ENCODE data around the gene HRCT1. TPM values are rescaled to one million over a fixed set of nuclear protein-coding genes. Genes with fewer than 3 reads are reported as not detected.

The HRCT1 gene
- total RNA-seq, 1 experiment from 2014 or later = not detected

DNA sequence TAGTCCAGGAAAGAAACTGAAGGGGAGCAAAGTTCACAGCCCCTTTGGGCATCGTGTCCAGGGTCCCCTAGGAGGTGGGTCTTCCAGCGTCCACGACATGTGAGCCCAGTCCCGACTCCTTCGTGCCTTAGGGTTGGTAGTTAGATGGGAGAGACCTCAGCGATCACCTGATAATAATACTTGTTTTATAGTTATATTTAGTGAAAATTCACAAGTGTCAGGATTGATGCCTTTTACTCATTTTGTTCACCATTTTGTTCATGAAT lies 23.4 kb downstream of the HRCT1 start:
- no peak for DNase-seq
- H2AK5ac ChIP-seq (ENCODE audit: insufficient read length, low read length) = no peak overlapping the region
- H2BK12ac ChIP-seq (ENCODE audit: insufficient read length, low read depth, low read length) = no peak overlapping the region
- H3T11ph ChIP-seq (ENCODE audit: low read length) = no peak overlapping the region
- H3K4ac ChIP-seq (ENCODE audit: low read depth, low read length) = no peak overlapping the region
- no peak overlapping the region for H2BK20ac ChIP-seq (ENCODE audit: low read depth, low read length, poor library complexity, severe bottlenecking)
- H3K9ac ChIP-seq (ENCODE audit: extremely low read depth, insufficient read length, low read length) = no peak overlapping the region
- H3K4me1 Mint-ChIP-seq = no peaks in the 10 kb centered on the region; a peak in 1 of 4 replicates
- no peak overlapping the region for H4K5ac ChIP-seq (ENCODE audit: insufficient read length, low read depth, low read length)
- no peak overlapping the region for H3K4me2 ChIP-seq (ENCODE audit: insufficient read depth, insufficient read length, low read length)
- no peak overlapping the region for H3K27ac Mint-ChIP-seq
- H3K14ac ChIP-seq (ENCODE audit: insufficient read depth, low read length) = no peak overlapping the region
- no peak overlapping the region for H2AFZ ChIP-seq (ENCODE audit: low read length)
- no peak overlapping the region for H2BK15ac ChIP-seq (ENCODE audit: low read depth, low read length)
- H4K20me1 ChIP-seq (ENCODE audit: control insufficient read depth, insufficient read depth, insufficient read length) = no peaks in the 10 kb centered on the region
- no peaks in the 10 kb centered on the region for H3K23me2 ChIP-seq (ENCODE audit: insufficient read length, low read depth, low read length, poor library complexity, severe bottlenecking)
- H3K18ac ChIP-seq (ENCODE audit: insufficient read length, low read depth, low read length) = no peak overlapping the region
- no peak overlapping the region for H2BK120ac ChIP-seq (ENCODE audit: low read depth, low read length, poor library complexity, severe bottlenecking)
- no CpG with 5 or more reads among the region's 6 CpGs for WGBS (ENCODE audit: extremely low coverage, insufficient read length, low lambda C conversion rate)
- H4K8ac ChIP-seq (replicated peaks; ENCODE audit: insufficient read length, low read depth, low read length) = no peak overlapping the region
- H2BK5ac ChIP-seq (ENCODE audit: insufficient read length, low read length) = no peak overlapping the region
- H3K4me3 Mint-ChIP-seq = no peak overlapping the region
- no peaks in the 10 kb centered on the region for H3K4me1 ChIP-seq (ENCODE audit: insufficient read depth, low read length)
- H3K79me1 ChIP-seq (ENCODE audit: insufficient read depth, low read depth, low read length, poor library complexity, severe bottlenecking) = no peaks in the 10 kb centered on the region
- H3K27me3 Mint-ChIP-seq (ENCODE audit: low read depth) = peaks cover 12% of the 10 kb centered on the region
- no peaks in the 10 kb centered on the region for H3K9me3 Mint-ChIP-seq
- no peaks in the 10 kb centered on the region for H3K27me3 ChIP-seq (ENCODE audit: insufficient read depth, low read length)
- H4K91ac ChIP-seq (ENCODE audit: insufficient read length, low read depth, low read length) = no peak overlapping the region
- H3K56ac ChIP-seq (ENCODE audit: insufficient read length, low read depth, low read length) = no peak overlapping the region
- H3K79me2 ChIP-seq (ENCODE audit: insufficient read depth, low read length) = no peaks in the 10 kb centered on the region
- H3K27ac ChIP-seq (ENCODE audit: insufficient read length, low read depth, low read length) = no peak overlapping the region
- TF ChIP-seq, protein P1, sequence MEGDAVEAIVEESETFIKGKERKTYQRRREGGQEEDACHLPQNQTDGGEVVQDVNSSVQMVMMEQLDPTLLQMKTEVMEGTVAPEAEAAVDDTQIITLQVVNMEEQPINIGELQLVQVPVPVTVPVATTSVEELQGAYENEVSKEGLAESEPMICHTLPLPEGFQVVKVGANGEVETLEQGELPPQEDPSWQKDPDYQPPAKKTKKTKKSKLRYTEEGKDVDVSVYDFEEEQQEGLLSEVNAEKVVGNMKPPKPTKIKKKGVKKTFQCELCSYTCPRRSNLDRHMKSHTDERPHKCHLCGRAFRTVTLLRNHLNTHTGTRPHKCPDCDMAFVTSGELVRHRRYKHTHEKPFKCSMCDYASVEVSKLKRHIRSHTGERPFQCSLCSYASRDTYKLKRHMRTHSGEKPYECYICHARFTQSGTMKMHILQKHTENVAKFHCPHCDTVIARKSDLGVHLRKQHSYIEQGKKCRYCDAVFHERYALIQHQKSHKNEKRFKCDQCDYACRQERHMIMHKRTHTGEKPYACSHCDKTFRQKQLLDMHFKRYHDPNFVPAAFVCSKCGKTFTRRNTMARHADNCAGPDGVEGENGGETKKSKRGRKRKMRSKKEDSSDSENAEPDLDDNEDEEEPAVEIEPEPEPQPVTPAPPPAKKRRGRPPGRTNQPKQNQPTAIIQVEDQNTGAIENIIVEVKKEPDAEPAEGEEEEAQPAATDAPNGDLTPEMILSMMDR (conservative IDR thresholded peaks at IDR 0.05) = no peak
- H3K9me3 ChIP-seq (ENCODE audit: control insufficient read depth, low read depth, low read length) = no peaks in the 10 kb centered on the region
- no peaks in the 10 kb centered on the region for H3K36me3 Mint-ChIP-seq (ENCODE audit: insufficient read depth in 1 of 3, low read depth in 3 of 3)
- no peak overlapping the region for H3K23ac ChIP-seq (ENCODE audit: insufficient read length, low read depth, low read length)

Measured in H9 (cell line).